IPS-NIHi7 (cell line): ENCODE data around the gene GMEB2.
A peak's percentile ranks its signal among the peaks of the same experiment; 100 is the strongest.
"Not testable (repeated sequence)": the region's sequence is repeated elsewhere in the genome, so short reads cannot be mapped to it uniquely, and the experiment has no call there.

Source experiments
- DNase-seq: peaks from one replicate; pipeline ENCODE4 v3.0.0; 2012; ENCODE audit warnings: mixed read lengths; ENCODE audit errors: extremely low spot score

The GMEB2 gene

GRCh38 chr20:63657937-63658748, 31.2 kb upstream of the GMEB2 start, which contains the start of gene RTEL1:
RTEL1 (plus strand) TSS chr20:63658312; CDS start chr20:63659403, 1,091 bp downstream.
- peak; percentile 98 for DNase-seq

GRCh38 chr20:63657260-63657936, 30.5 kb upstream of the GMEB2 start:
- DNase-seq: no peak

- no peak for DNase-seq
Measured at GRCh38 chr20:63656451-63656850, 29.6 kb upstream of the GMEB2 start.

- no peak for DNase-seq
Measured at GRCh38 chr20:63655249-63655648, 28.3 kb upstream of the GMEB2 start.

GRCh38 chr20:63653974-63654668, 27.2 kb upstream of the GMEB2 start:
- DNase-seq: no peak

- peak; percentile 92 for DNase-seq
Measured at GRCh38 chr20:63653041-63653973, 26.4 kb upstream of the GMEB2 start, which contains the start of gene STMN3. STMN3 (minus strand) TSS chr20:63653424; CDS start chr20:63653345, 79 bp downstream.

GRCh38 chr20:63652192-63652980, 25.5 kb upstream of the GMEB2 start:
- no peak for DNase-seq

GRCh38 chr20:63651942-63652191, 25.0 kb upstream of the GMEB2 start:
- DNase-seq: no peak

GRCh38 chr20:63650486-63650885, 23.6 kb upstream of the GMEB2 start:
- DNase-seq: not testable (repeated sequence)

- DNase-seq: no peak
Measured at GRCh38 chr20:63648895-63649589, 22.1 kb upstream of the GMEB2 start.

GRCh38 chr20:63648190-63648589, 21.3 kb upstream of the GMEB2 start:
- DNase-seq: no peak

GRCh38 chr20:63645218-63645617, 18.3 kb upstream of the GMEB2 start:
- no peak for DNase-seq

- DNase-seq: no peak
Measured at GRCh38 chr20:63643946-63644345, 17.0 kb upstream of the GMEB2 start.

GRCh38 chr20:63643499-63643898, 16.6 kb upstream of the GMEB2 start:
- no peak for DNase-seq

- DNase-seq: peak; percentile 56
Measured at GRCh38 chr20:63642527-63643247, 15.8 kb upstream of the GMEB2 start.

GRCh38 chr20:63641792-63642523, 15.1 kb upstream of the GMEB2 start:
- DNase-seq: peak; percentile 87

- DNase-seq: no peak
Measured at GRCh38 chr20:63641146-63641791, 14.4 kb upstream of the GMEB2 start.

GRCh38 chr20:63640686-63641085, 13.8 kb upstream of the GMEB2 start:
- DNase-seq: not testable (repeated sequence)
